A673 (cell line): Measurements from ENCODE around the gene PADI4. TPM values are rescaled to one million over a fixed set of nuclear protein-coding genes. Genes with fewer than 3 reads are reported as not detected.

Experiments
- BruUV-seq: library from RNA; stranded (reverse); fragments of 400-500 nt; replicated peaks from 2 replicates; lab custom pipeline; 2021; lab: Mats Ljungman, UMichigan
- CTCF ChIA-PET: fragments of 300-600 bp; sonication (Branson Sonifier 250); formaldehyde crosslinking; loops from one replicate; lab custom pipeline; 2022; ENCODE audit warnings: antibody characterized with exemption; lab: Charles Lee
- POLR2A ChIA-PET: fragments of 300-600 bp; sonication (Branson Sonifier 250); formaldehyde crosslinking; loops from one replicate; lab custom pipeline; 2022; ENCODE audit warnings: antibody characterized with exemption; ENCODE audit not compliant: low non-redundant PET; lab: Charles Lee
- DNase-seq: peaks from one replicate; pipeline ENCODE4 v3.0.0-alpha.2; 2015; ENCODE audit warnings: low spot score
- H3K27ac ChIP-seq: fragments of 200-600 bp; sonication (generic); 2 replicates; pipeline ENCODE4 v1.5.1; 2016; ENCODE audit warnings: mixed run types, low read depth, mild to moderate bottlenecking, mixed read lengths, antibody characterized with exemption, low read length; ENCODE audit not compliant: poor library complexity, severe bottlenecking
- H3K27me3 ChIP-seq: fragments of 200-600 bp; sonication (generic); replicated peaks from 2 replicates; pipeline ENCODE4 v1.6.1; 2017; ENCODE audit warnings: mixed run types, low read depth, mild to moderate bottlenecking, mixed read lengths, antibody characterized with exemption, low read length; ENCODE audit not compliant: insufficient read depth, poor library complexity
- H3K36me3 ChIP-seq: fragments of 200-600 bp; sonication (generic); 2 replicates; pipeline ENCODE4 v1.6.1; 2016; ENCODE audit warnings: mixed run types, mild to moderate bottlenecking, mixed read lengths, antibody characterized with exemption, low read length; ENCODE audit not compliant: insufficient read depth, poor library complexity, severe bottlenecking
- H3K4me1 ChIP-seq: fragments of 200-600 bp; sonication (generic); 2 replicates; pipeline ENCODE4 v1.6.1; 2017; ENCODE audit warnings: mixed run types, mild to moderate bottlenecking, mixed read lengths, antibody characterized with exemption, low read length; ENCODE audit not compliant: insufficient read depth, poor library complexity, severe bottlenecking
- H3K4me3 ChIP-seq: fragments of 200-600 bp; sonication (generic); 2 replicates; pipeline ENCODE4 v1.5.1; 2016; ENCODE audit warnings: low read depth, mixed run types, mild to moderate bottlenecking, mixed read lengths, low read length; ENCODE audit not compliant: poor library complexity, severe bottlenecking
- H3K9me3 ChIP-seq: fragments of 200-600 bp; sonication (generic); 2 replicates; pipeline ENCODE4 v1.6.1; 2016; ENCODE audit warnings: mixed run types, low read depth, mild to moderate bottlenecking, mixed read lengths, antibody characterized with exemption, low read length; ENCODE audit not compliant: poor library complexity, severe bottlenecking
- EZH2 ChIP-seq: fragments of 200-600 bp; sonication (generic); IDR thresholded peaks from 2 replicates; pipeline ENCODE4 v1.6.1; 2017; ENCODE audit warnings: borderline replicate concordance, low read depth, mild to moderate bottlenecking, mixed read lengths, antibody characterized with exemption, low read length; ENCODE audit not compliant: poor library complexity, severe bottlenecking
- intact Hi-C: fragments of 100-400 bp; cut with micrococcal nuclease; formaldehyde crosslinking; loops from one replicate; pipeline ENCODE4 v1.10.0; 2022; ENCODE audit not compliant: unreplicated experiment
- total RNA-seq: library from RNA; stranded (reverse); gene quantifications from 2 replicates; pipeline ENCODE4 v1.2.3, GENCODE V29; 2021
- TF ChIP-seq, protein P1 (sequence below): fragments of 300-800, 200-600 bp; sonication (generic); conservative IDR thresholded peaks from 2 replicates; pipeline ENCODE4 v1.5.1; 2017; ENCODE audit warnings: low read depth, mild to moderate bottlenecking, antibody characterized with exemption, low read length, moderate library complexity, mixed read lengths

Gene PADI4
- total RNA-seq, 1 experiment from 2014 or later, result not detected

GRCh38 chr1:17338706-17339493 lies 30.9 kb downstream of the PADI4 start:
- H3K9me3 ChIP-seq, result no peaks in the 10 kb centered on the region
- H3K4me3 ChIP-seq, result no peak overlapping the region
- H3K27ac ChIP-seq, result no peak overlapping the region
- H3K27me3 ChIP-seq, result no peaks in the 10 kb centered on the region
- TF ChIP-seq, protein P1, sequence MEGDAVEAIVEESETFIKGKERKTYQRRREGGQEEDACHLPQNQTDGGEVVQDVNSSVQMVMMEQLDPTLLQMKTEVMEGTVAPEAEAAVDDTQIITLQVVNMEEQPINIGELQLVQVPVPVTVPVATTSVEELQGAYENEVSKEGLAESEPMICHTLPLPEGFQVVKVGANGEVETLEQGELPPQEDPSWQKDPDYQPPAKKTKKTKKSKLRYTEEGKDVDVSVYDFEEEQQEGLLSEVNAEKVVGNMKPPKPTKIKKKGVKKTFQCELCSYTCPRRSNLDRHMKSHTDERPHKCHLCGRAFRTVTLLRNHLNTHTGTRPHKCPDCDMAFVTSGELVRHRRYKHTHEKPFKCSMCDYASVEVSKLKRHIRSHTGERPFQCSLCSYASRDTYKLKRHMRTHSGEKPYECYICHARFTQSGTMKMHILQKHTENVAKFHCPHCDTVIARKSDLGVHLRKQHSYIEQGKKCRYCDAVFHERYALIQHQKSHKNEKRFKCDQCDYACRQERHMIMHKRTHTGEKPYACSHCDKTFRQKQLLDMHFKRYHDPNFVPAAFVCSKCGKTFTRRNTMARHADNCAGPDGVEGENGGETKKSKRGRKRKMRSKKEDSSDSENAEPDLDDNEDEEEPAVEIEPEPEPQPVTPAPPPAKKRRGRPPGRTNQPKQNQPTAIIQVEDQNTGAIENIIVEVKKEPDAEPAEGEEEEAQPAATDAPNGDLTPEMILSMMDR, result no peak
- TF ChIP-seq EZH2, result no peak
- DNase-seq, result no peak
- no peaks in the 10 kb centered on the region for H3K4me1 ChIP-seq
- ChIA-PET POLR2A (no interaction called here), CTCF (no interaction called here)
- no TSS peak for BruUV-seq
- no peaks in the 10 kb centered on the region for H3K36me3 ChIP-seq
- intact Hi-C loops, result no loop called here

GRCh38 chr1:17339521-17339920 lies 31.5 kb downstream of the PADI4 start:
- no peaks in the 10 kb centered on the region for H3K9me3 ChIP-seq
- H3K27ac ChIP-seq, result no peak overlapping the region
- H3K36me3 ChIP-seq, result no peaks in the 10 kb centered on the region
- no peaks in the 10 kb centered on the region for H3K27me3 ChIP-seq
- H3K4me3 ChIP-seq, result no peak overlapping the region
- no peaks in the 10 kb centered on the region for H3K4me1 ChIP-seq
- ChIA-PET CTCF (no interaction called here), POLR2A (no interaction called here)
- TF ChIP-seq EZH2, result no peak
- TF ChIP-seq, protein P1, result no peak
- BruUV-seq, result no TSS peak
- no peak for DNase-seq
- intact Hi-C loops, result no loop called here

DNA sequence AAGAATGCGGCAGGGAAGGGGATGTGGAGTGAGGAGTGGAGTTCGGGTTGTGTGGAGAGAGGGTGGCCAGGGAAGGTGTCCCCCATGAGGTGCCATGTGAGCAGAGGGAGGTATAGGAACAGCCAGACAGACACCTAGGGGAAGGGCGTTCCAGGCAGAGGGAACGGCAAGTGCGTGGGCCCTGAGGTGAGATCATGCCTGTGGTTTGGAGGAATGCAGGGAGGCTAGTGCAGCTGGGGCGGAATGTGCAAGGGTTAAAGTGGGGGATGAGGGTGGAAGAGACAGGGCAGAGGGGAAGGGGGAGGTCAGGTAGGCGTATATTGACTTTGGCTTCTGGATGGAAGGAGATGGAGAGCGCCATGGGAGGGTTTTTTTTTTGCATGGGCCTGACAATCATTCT lies 32.4 kb downstream of the PADI4 start:
- POLR2A ChIA-PET, result no interaction called here
- Histone ChIP-seq H3K9me3 (no peaks in the 10 kb centered on the region), H3K27me3 (no peaks in the 10 kb centered on the region), H3K4me3 (no peak overlapping the region), H3K36me3 (no peaks in the 10 kb centered on the region), H3K4me1 (no peaks in the 10 kb centered on the region), H3K27ac (no peak overlapping the region)
- no peak for DNase-seq
- no TSS peak for BruUV-seq
- no peak for TF ChIP-seq EZH2
- TF ChIP-seq, protein P1, result no peak
- CTCF ChIA-PET, result no interaction called here
- intact Hi-C loops, result no loop called here
